ENCODE data around the gene SPRED3. TPM values are rescaled to one million over a fixed set of nuclear protein-coding genes. Genes with fewer than 3 reads are reported as not detected.
A peak's percentile ranks its signal among the peaks of the same experiment; 100 is the strongest.

SPRED3 gene
- total and polyA plus RNA-seq, 9 of the 15 experiments (the other 6 are each of a cell fraction or from before 2014, with no cell fraction given) = 0.05 to 1.3 (median 0.36) TPM

DNA sequence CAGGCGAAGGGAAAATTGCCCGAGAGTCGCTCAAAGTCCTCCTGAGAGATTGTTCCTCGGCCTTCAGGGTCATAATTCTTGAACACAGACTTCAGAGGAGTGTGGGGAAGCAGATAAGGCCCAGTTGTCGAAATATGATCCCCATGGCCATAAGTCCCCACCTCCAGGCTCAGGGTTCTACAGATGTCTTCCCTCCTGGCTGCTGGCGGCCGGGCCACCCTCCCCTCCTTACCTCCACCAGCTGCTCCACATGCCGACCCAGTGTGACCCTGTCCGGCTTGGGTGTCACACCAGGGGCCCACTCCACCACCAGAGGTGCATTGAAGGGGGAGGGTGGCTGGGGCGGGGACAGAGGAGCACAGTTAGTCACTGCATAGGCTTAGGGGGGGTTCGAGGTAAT is 24.5 kb downstream of the SPRED3 start (continued):
- TF ChIP-seq, protein P1, sequence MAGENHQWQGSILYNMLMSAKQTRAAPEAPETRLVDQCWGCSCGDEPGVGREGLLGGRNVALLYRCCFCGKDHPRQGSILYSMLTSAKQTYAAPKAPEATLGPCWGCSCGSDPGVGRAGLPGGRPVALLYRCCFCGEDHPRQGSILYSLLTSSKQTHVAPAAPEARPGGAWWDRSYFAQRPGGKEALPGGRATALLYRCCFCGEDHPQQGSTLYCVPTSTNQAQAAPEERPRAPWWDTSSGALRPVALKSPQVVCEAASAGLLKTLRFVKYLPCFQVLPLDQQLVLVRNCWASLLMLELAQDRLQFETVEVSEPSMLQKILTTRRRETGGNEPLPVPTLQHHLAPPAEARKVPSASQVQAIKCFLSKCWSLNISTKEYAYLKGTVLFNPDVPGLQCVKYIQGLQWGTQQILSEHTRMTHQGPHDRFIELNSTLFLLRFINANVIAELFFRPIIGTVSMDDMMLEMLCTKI (IDR thresholded peaks at IDR 0.05; ENCODE audit: partially characterized antibody) = no peak
- TF ChIP-seq ZNF124 (CRISPR knock-in tag; IDR thresholded peaks at IDR 0.05) = no peak
- TF ChIP-seq RAD21 (CRISPR knock-in tag; conservative IDR thresholded peaks at IDR 0.05 in 1 of 2, IDR thresholded peaks at IDR 0.05 in 1 of 2) = no peak
- peak; percentile 97 for TF ChIP-seq MEIS2 (IDR thresholded peaks at IDR 0.05; ENCODE audit: partially characterized antibody)
- peak; percentile 69 for TF ChIP-seq POLR2G (IDR thresholded peaks at IDR 0.05; ENCODE audit: low read depth, low read length)
- no peak for TF ChIP-seq KLF10 (CRISPR knock-in tag; IDR thresholded peaks at IDR 0.05)
- no peak for TF ChIP-seq GTF2F1 (IDR thresholded peaks at IDR 0.05; ENCODE audit: low read depth, low read length)
- TF ChIP-seq, protein P2, sequence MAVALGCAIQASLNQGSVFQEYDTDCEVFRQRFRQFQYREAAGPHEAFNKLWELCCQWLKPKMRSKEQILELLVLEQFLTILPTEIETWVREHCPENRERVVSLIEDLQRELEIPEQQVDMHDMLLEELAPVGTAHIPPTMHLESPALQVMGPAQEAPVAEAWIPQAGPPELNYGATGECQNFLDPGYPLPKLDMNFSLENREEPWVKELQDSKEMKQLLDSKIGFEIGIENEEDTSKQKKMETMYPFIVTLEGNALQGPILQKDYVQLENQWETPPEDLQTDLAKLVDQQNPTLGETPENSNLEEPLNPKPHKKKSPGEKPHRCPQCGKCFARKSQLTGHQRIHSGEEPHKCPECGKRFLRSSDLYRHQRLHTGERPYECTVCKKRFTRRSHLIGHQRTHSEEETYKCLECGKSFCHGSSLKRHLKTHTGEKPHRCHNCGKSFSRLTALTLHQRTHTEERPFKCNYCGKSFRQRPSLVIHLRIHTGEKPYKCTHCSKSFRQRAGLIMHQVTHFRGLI (CRISPR knock-in tag; IDR thresholded peaks at IDR 0.05) = no peak
- TF ChIP-seq JUND (IDR thresholded peaks at IDR 0.05; ENCODE audit: borderline replicate concordance, low read depth, low read length) = peak; percentile 38; the same call in 1 of the 2 replicates
- TF ChIP-seq JUND (tag; IDR thresholded peaks at IDR 0.05; ENCODE audit: borderline replicate concordance, low read depth, low read length) = peak; percentile 31; the same call in 1 of the 3 replicates
- peak; percentile 94 for TF ChIP-seq CBFA2T2 (conservative IDR thresholded peaks at IDR 0.05)
- TF ChIP-seq STAT5B (CRISPR knock-in tag; IDR thresholded peaks at IDR 0.05) = no peak
- no peak for TF ChIP-seq ZNF263 (CRISPR knock-in tag; IDR thresholded peaks at IDR 0.05; ENCODE audit: borderline replicate concordance)
- no peak for TF ChIP-seq ZNF764 (CRISPR knock-in tag; IDR thresholded peaks at IDR 0.05; ENCODE audit: low read depth)
- TF ChIP-seq BHLHE40 (IDR thresholded peaks at IDR 0.05; ENCODE audit: low read length) = peak; percentile 46; the same call in 1 of the 2 replicates
- peak; percentile 81; the same call in 1 of the 2 replicates for TF ChIP-seq CTBP1 (IDR thresholded peaks at IDR 0.05; ENCODE audit: borderline replicate concordance)
- TF ChIP-seq, protein P3, sequence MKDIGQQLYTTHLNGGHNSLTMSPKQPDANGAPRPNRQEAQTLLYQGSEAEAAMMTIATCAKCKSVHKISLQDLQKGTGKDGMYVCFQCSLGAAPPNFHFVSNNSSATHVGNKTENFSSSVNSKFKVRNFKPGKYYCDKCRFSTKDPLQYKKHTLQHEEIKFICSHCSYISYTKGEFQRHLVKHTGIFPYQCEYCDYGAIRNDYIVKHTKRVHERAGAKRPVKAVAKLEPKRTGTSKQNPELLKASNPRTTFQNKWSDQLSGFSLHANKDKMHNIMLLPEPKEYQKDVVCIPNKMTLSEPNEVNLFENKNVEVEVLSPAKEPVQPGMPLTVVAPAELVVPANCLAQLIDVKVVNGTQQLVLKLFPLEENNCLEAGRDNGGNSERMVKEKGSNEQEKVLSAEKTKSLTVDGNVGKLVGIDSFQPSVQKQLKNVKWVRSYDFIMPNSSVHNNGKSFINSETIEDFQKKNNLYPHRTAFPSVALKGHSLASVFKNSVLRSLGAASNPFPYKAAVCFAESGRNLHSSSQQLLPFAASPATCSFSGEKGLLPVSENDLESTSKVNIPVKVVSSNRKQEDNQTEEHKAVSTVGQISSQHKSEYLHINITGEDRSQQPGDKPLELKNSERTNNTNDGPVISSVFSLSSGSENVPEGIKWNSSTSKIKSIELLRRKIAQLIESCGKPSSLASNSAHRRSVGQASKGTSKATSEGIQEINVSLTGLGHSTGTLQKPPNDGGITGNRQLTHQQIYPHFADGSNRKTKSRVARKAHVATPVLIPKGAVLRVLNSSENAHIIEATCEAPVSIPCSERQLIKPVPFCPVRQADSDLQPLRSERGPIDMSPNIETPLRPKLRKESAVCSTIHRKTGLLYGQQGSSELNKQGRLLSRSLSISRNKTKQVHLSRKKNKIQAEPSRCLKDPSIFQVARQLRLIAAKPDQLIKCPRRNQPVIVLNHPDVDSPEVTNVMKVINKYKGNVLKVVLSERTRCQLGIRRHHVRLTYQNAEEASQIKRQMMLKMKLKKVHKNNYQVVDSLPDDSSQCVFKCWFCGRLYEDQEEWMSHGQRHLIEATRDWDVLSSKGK (CRISPR knock-in tag; IDR thresholded peaks at IDR 0.05) = no peak
- 0 out of 2 replicates have a peak, but pooled peaks have one; percentile 44 for TF ChIP-seq MBD2 (IDR thresholded peaks at IDR 0.05; ENCODE audit: borderline replicate concordance, low read depth)
- 0 out of 2 replicates have a peak, but pooled peaks have one; percentile 36 for TF ChIP-seq ZFX (CRISPR knock-in tag; IDR thresholded peaks at IDR 0.05)
- TF ChIP-seq FOXK2 (conservative IDR thresholded peaks at IDR 0.05 in 1 of 2, IDR thresholded peaks at IDR 0.05 in 1 of 2; ENCODE audit: low read depth in 2 of 2) = peak; percentile 36 to 75; a peak in 3 of 4 replicates
- peak; percentile 81; the same call in 1 of the 2 replicates for TF ChIP-seq PHF21A (IDR thresholded peaks at IDR 0.05; ENCODE audit: borderline replicate concordance, low read depth)
- no peak for TF ChIP-seq NR2C1 (IDR thresholded peaks at IDR 0.05)
- TF ChIP-seq NR2C1 (tag; IDR thresholded peaks at IDR 0.05) = peak; percentile 48; the same call in 1 of the 2 replicates
